Measurements from ENCODE around the gene SMPX.

The SMPX gene

GRCh38 chrX:21745756-21746155, 12.2 kb downstream of the SMPX start:
- TF ChIP-seq, protein P1, sequence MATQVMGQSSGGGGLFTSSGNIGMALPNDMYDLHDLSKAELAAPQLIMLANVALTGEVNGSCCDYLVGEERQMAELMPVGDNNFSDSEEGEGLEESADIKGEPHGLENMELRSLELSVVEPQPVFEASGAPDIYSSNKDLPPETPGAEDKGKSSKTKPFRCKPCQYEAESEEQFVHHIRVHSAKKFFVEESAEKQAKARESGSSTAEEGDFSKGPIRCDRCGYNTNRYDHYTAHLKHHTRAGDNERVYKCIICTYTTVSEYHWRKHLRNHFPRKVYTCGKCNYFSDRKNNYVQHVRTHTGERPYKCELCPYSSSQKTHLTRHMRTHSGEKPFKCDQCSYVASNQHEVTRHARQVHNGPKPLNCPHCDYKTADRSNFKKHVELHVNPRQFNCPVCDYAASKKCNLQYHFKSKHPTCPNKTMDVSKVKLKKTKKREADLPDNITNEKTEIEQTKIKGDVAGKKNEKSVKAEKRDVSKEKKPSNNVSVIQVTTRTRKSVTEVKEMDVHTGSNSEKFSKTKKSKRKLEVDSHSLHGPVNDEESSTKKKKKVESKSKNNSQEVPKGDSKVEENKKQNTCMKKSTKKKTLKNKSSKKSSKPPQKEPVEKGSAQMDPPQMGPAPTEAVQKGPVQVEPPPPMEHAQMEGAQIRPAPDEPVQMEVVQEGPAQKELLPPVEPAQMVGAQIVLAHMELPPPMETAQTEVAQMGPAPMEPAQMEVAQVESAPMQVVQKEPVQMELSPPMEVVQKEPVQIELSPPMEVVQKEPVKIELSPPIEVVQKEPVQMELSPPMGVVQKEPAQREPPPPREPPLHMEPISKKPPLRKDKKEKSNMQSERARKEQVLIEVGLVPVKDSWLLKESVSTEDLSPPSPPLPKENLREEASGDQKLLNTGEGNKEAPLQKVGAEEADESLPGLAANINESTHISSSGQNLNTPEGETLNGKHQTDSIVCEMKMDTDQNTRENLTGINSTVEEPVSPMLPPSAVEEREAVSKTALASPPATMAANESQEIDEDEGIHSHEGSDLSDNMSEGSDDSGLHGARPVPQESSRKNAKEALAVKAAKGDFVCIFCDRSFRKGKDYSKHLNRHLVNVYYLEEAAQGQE (IDR thresholded peaks at IDR 0.05; ENCODE audit: insufficient read depth in 1 of 2, low read depth in 2 of 2, low read length in 2 of 2): no peak
- TF ChIP-seq FOXP2 (optimal IDR thresholded peaks at IDR 0.05; ENCODE audit: borderline replicate concordance, extremely low read depth, extremely low read length, insufficient read depth) (no peak), POLR2AphosphoS5 (IDR thresholded peaks at IDR 0.05; ENCODE audit: low read depth, low read length) (no peak), SIN3A (IDR thresholded peaks at IDR 0.05; ENCODE audit: borderline replicate concordance, insufficient read depth, low read length) (no peak), TAF1 (IDR thresholded peaks at IDR 0.05; ENCODE audit: borderline replicate concordance, insufficient read depth, low read length) (no peak)

DNA sequence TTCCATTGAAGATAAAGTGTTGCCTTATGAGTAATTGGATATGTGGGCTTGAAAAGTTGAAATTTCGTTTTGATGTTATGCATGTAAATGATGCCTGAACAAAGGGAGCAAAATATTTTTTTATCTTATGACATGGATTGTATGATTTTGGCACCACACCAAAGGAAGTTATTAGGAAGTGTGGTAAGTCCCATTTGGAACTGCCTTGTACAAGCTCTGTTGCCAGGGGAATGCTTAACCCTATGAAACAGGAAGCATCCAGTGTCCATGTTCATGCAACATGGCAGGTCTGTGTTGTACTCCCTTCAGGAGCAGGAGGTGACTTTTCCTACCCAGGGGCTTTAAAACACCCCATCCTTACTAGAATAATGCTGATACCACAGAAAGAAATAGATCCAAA, 13.2 kb downstream of the SMPX start:
- TF ChIP-seq TAF1 (IDR thresholded peaks at IDR 0.05; ENCODE audit: borderline replicate concordance, insufficient read depth, low read length): no peak
- no peak for TF ChIP-seq FOXP2 (optimal IDR thresholded peaks at IDR 0.05; ENCODE audit: borderline replicate concordance, extremely low read depth, extremely low read length, insufficient read depth)
- TF ChIP-seq POLR2AphosphoS5 (IDR thresholded peaks at IDR 0.05; ENCODE audit: low read depth, low read length): no peak
- no peak for TF ChIP-seq SIN3A (IDR thresholded peaks at IDR 0.05; ENCODE audit: borderline replicate concordance, insufficient read depth, low read length)
- TF ChIP-seq, protein P1 (IDR thresholded peaks at IDR 0.05; ENCODE audit: insufficient read depth in 1 of 2, low read depth in 2 of 2, low read length in 2 of 2): no peak

DNA sequence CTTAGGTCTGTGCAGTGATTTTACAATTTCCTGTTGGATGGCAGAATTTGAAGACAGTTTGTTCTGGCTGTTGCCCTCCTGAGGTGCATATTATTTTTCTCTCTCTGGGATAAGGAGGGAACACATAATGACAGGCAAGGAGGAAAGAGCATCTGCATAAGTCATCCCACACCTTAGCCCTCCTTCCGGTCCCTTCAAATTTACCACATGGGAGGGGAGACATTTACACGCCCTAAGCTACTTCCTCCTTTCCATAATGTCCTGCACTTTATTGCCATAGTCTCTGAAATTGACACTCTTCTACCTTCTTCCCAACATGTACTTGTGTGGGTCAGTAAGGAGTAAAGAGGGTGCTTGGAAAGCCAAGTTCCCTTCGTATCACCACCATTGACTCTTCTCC, 13.9 kb downstream of the SMPX start:
- TF ChIP-seq POLR2AphosphoS5 (IDR thresholded peaks at IDR 0.05; ENCODE audit: low read depth, low read length): no peak
- TF ChIP-seq SIN3A (IDR thresholded peaks at IDR 0.05; ENCODE audit: borderline replicate concordance, insufficient read depth, low read length): no peak

- TF ChIP-seq, protein P1 (IDR thresholded peaks at IDR 0.05; ENCODE audit: insufficient read depth in 1 of 2, low read depth in 2 of 2, low read length in 2 of 2): no peak
- no peak for TF ChIP-seq SIN3A (IDR thresholded peaks at IDR 0.05; ENCODE audit: borderline replicate concordance, insufficient read depth, low read length)
Measured at GRCh38 chrX:21741869-21742701, 15.8 kb downstream of the SMPX start.

DNA sequence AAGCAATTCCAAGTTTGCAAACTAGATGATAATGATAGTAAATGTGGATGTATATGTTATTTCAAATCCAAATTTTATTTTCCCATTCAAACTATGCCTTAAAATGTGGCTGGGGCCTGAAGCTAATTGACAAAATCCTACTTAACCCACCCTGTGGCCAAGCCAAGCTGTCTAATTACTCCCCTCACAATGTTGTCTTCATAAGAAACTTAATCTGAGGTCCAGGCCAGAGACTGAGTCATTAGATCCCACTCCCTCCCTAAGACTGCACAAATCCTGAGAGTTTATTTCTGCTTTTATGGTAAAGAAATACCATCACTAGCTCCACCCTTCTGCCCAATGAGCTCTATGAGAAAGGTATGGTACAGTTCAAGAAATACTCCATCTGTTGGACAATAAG, 16.6 kb downstream of the SMPX start:
- TF ChIP-seq TAF1 (IDR thresholded peaks at IDR 0.05; ENCODE audit: borderline replicate concordance, insufficient read depth, low read length) (no peak), FOXP2 (optimal IDR thresholded peaks at IDR 0.05; ENCODE audit: borderline replicate concordance, extremely low read depth, extremely low read length, insufficient read depth) (no peak), SIN3A (IDR thresholded peaks at IDR 0.05; ENCODE audit: borderline replicate concordance, insufficient read depth, low read length) (no peak), POLR2AphosphoS5 (IDR thresholded peaks at IDR 0.05; ENCODE audit: low read depth, low read length) (no peak)
- TF ChIP-seq, protein P1 (IDR thresholded peaks at IDR 0.05; ENCODE audit: insufficient read depth in 1 of 2, low read depth in 2 of 2, low read length in 2 of 2): no peak

Data from PFSK-1 (cell line).